Spleen (tissue), 11 donors: ENCODE data around the gene ALKBH4. TPM values are rescaled to one million over a fixed set of nuclear protein-coding genes. Genes with fewer than 3 reads are reported as not detected.
A peak's percentile ranks its signal among the peaks of the same experiment; 100 is the strongest.

Experiments
- DNase-seq: peaks from one replicate; pipeline ENCODE4 v3.0.0-alpha.2; 2020
- H3K27ac ChIP-seq, 8 donors: fragments of 200-600 bp; sonication (generic) in 7 of 8; 1 replicate in 4 of 8; 2 replicates in 4 of 8; pipeline versions ENCODE4 v1.5.0 to v1.8.0; 2016 to 2021; ENCODE audit warnings: inconsistent platforms in 4 of 8, mild to moderate bottlenecking in 4 of 8, moderate library complexity in 1 of 8
- H3K27me3 ChIP-seq, 7 donors: fragments of 200-600 bp; sonication (generic) in 6 of 7; replicated peaks in 1 of 7; 1 replicate in 4 of 7; 2 replicates in 3 of 7; pipeline versions ENCODE4 v1.5.0 to v1.8.0; 2016 to 2021; ENCODE audit warnings: inconsistent platforms in 3 of 7, mild to moderate bottlenecking in 1 of 7
- H3K36me3 ChIP-seq, 6 donors: fragments of 200-600 bp; sonication (generic) in 5 of 6; 1 replicate in 4 of 6; 2 replicates in 2 of 6; pipeline versions ENCODE4 v1.5.0 to v1.8.0; 2016 to 2021; ENCODE audit warnings: inconsistent platforms in 2 of 6
- H3K4me1 ChIP-seq, 6 donors: fragments of 200-600 bp; sonication (generic) in 5 of 6; 1 replicate in 3 of 6; 2 replicates in 3 of 6; pipeline versions ENCODE4 v1.5.0 to v1.8.0; 2016 to 2021; ENCODE audit warnings: inconsistent platforms in 3 of 6
- H3K4me3 ChIP-seq, 8 donors: fragments of 200-600 bp; sonication (generic) in 7 of 8; 1 replicate in 4 of 8; 2 replicates in 4 of 8; pipeline versions ENCODE4 v1.5.0 to v1.8.0; 2016 to 2021; ENCODE audit warnings: inconsistent platforms in 4 of 8, mild to moderate bottlenecking in 4 of 8, moderate library complexity in 2 of 8
- H3K9me3 ChIP-seq, 8 donors: fragments of 200-600 bp; sonication (generic) in 7 of 8; 1 replicate in 4 of 8; 2 replicates in 4 of 8; pipeline versions ENCODE4 v1.5.0 to v1.8.0; 2016 to 2021; ENCODE audit warnings: inconsistent platforms in 4 of 8
- POLR2A ChIP-seq, 3 donors: fragments of 450-650 bp; IDR thresholded peaks; one replicate each; pipeline ENCODE4 v1.5.1; 2017; ENCODE audit warnings: antibody characterized with exemption in 3 of 3, mild to moderate bottlenecking in 1 of 3
- POLR2AphosphoS5 ChIP-seq, 3 donors: sonication (generic); formaldehyde crosslinking; IDR thresholded peaks; one replicate each; pipeline ENCODE4 v1.5.1; 2017; ENCODE audit warnings: antibody characterized with exemption in 3 of 3
- WGBS, 5 donors: extraction: QIAGEN DNeasy Blood & Tissue Kit in 3 of 5; methylation state at CpG; one replicate each; pipeline versions ENCODE4 v1.1.5 to v1.1.7; 2013 to 2018; 5-methylcytosine and 5-hydroxymethylcytosine counted together
- intact Hi-C: fragments of 100-400 bp; cut with DNase I; formaldehyde crosslinking; loops from one replicate; pipeline ENCODE4 v1.15.0; 2023; ENCODE audit warnings: low total_unique reads
- polyA plus RNA-seq, 3 donors: library from polyadenylated mRNA; stranded (reverse); fragments of 200-250 nt; gene quantifications; one replicate each; pipeline ENCODE4 v1.2.1, GENCODE V29; 2013
- total RNA-seq, 7 donors: library from RNA; depleted of rRNA in 3 of 7; stranded (reverse); fragments of >200 nt in 3 of 7; fragmentation: NEBNext Ultra II Directional in 4 of 7; extraction: Animal tissue kit (Norgen Biotek cat#: 25700) in 4 of 7; gene quantifications; one replicate each; pipeline versions ENCODE4 v1.1.0 to v1.2.1, GENCODE V29; 2016 to 2021
- TF ChIP-seq, protein P1 (sequence below), 11 experiments: fragments of 200-600 bp in 7 of 11; fragments of 450-650 bp in 4 of 11; sonication (generic) in 4 of 11; IDR thresholded peaks in 8 of 11; conservative IDR thresholded peaks in 3 of 11; 1 replicate in 7 of 11; 2 replicates in 4 of 11; pipeline versions ENCODE4 v1.4.0 to v1.8.0; 2016 to 2021; ENCODE audit warnings: antibody characterized with exemption in 11 of 11, inconsistent platforms in 4 of 11, mild to moderate bottlenecking in 1 of 11
- donor health status: healthy with polysubstance abuse.
- donor health status: DM: no; HTN: no; CAD: no; lungs with moderate emphysema.
- donor health status: DM: no; HTN: no; CAD: no.
- donor health status: Bipolar disorder and iron deficiency.
- donor health status: healthy.
- donor health status: DM: no; HTN: no; CAD: no.
- donor health status: DM: yes; HTN: yes; CAD: no.

ALKBH4 gene
- total and polyA plus RNA-seq, 10 donors = 9.0 to 15.1 (median 10.6) TPM

- H3K27me3 ChIP-seq = no peaks in the 10 kb centered on the region
- peaks cover 0 to 27% (median 16%) of the 10 kb centered on the region in 6 donors for H3K36me3 ChIP-seq
- peak overlapping the region; percentile 53 to 90 (median 84) for H3K27ac ChIP-seq
- H3K4me1 ChIP-seq = peaks cover 12 to 82% (median 34%) of the 10 kb centered on the region in 6 donors
- intact Hi-C loops = no loop called here
- H3K9me3 ChIP-seq = no peaks in the 10 kb centered on the region
- H3K4me3 ChIP-seq = peak overlapping the region; percentile 92 to 98 (median 94)
- no peak for TF ChIP-seq POLR2AphosphoS5 (IDR thresholded peaks at IDR 0.05)
- TF ChIP-seq, protein P1, sequence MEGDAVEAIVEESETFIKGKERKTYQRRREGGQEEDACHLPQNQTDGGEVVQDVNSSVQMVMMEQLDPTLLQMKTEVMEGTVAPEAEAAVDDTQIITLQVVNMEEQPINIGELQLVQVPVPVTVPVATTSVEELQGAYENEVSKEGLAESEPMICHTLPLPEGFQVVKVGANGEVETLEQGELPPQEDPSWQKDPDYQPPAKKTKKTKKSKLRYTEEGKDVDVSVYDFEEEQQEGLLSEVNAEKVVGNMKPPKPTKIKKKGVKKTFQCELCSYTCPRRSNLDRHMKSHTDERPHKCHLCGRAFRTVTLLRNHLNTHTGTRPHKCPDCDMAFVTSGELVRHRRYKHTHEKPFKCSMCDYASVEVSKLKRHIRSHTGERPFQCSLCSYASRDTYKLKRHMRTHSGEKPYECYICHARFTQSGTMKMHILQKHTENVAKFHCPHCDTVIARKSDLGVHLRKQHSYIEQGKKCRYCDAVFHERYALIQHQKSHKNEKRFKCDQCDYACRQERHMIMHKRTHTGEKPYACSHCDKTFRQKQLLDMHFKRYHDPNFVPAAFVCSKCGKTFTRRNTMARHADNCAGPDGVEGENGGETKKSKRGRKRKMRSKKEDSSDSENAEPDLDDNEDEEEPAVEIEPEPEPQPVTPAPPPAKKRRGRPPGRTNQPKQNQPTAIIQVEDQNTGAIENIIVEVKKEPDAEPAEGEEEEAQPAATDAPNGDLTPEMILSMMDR (IDR thresholded peaks at IDR 0.05 in 8 of 11, conservative IDR thresholded peaks at IDR 0.05 in 3 of 11) = no peak
- TF ChIP-seq POLR2A (IDR thresholded peaks at IDR 0.05) = no peak
- 16 to 19% (median 17%) methylated on average over 24 of the region's 24 CpGs for WGBS, 5 donors
- DNase-seq = peak; percentile 74
Measured at GRCh38 chr7:102463841-102464576, 654 bp downstream of the ALKBH4 start.

- 74 to 86% (median 79%) methylated on average over 8 of the region's 8 CpGs for WGBS, 5 donors
- intact Hi-C loops = no loop called here
Measured at GRCh38 chr7:102460467-102460866, 4.2 kb downstream of the ALKBH4 start.

DNA sequence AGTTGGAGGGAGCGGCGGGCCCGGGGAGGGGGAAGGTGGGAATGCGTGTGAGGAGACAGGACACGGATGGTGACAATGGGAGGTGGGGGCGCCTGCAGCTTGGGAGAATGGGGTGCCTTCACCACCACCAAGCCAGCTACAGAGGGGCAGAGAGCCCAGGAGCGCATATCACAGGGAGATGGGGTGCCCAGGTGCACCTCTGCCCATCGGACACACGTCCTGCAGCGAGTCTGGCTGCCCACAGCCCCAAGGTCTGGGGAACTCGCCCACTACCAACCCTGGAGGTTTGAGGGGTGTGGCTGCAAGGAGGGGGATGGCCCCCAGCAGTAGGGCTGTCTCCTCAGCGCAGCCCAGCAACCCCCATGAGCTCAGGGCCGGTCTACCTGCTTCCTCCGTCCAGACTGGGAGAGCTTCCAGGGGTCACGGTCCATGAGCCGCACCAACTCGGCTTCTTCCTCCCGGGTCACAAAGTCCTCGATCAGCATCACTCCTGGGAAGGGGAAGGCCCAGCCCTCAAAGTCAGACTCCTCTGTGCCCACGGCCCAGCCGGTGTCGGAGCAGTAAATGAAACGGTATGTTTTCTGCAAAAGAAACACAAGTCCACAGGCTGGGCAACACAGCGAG lies 5.3 kb downstream of the ALKBH4 start:
- TF ChIP-seq POLR2AphosphoS5 (IDR thresholded peaks at IDR 0.05) = peak in 2 of 3 donors; percentile 11 to 54
- TF ChIP-seq POLR2A (IDR thresholded peaks at IDR 0.05) = no peak
- TF ChIP-seq, protein P1 (IDR thresholded peaks at IDR 0.05 in 8 of 11, conservative IDR thresholded peaks at IDR 0.05 in 3 of 11) = no peak
- WGBS, 5 donors = 88 to 95% (median 92%) methylated on average over 18 to 24 of the region's 24 CpGs
- no peak for DNase-seq
- Histone ChIP-seq H3K27me3 (no peaks in the 10 kb centered on the region), H3K4me3 (no peak overlapping the region), H3K4me1 (peaks cover 3 to 41% (median 15%) of the 10 kb centered on the region in 6 donors), H3K9me3 (no peaks in the 10 kb centered on the region), H3K27ac (no peak overlapping the region), H3K36me3 (peaks cover 0 to 53% (median 42%) of the 10 kb centered on the region in 6 donors)
- intact Hi-C loops = loop anchor here (5.0 kb wide), 1 partner anchor 52 kb away; no protein-coding TSS in a partner anchor

More at GRCh38 chr7:102460467-102460866, 4.2 kb downstream of the ALKBH4 start:
- peak overlapping the region in 1 of 8 donors; percentile 5 for H3K27ac ChIP-seq
- peaks cover 0 to 44% (median 39%) of the 10 kb centered on the region in 6 donors for H3K36me3 ChIP-seq
- no peaks in the 10 kb centered on the region for H3K9me3 ChIP-seq
- TF ChIP-seq POLR2AphosphoS5 (IDR thresholded peaks at IDR 0.05) = no peak
- no peak for TF ChIP-seq POLR2A (IDR thresholded peaks at IDR 0.05)
- TF ChIP-seq, protein P1 (IDR thresholded peaks at IDR 0.05 in 8 of 11, conservative IDR thresholded peaks at IDR 0.05 in 3 of 11) = no peak
- no peaks in the 10 kb centered on the region for H3K27me3 ChIP-seq
- H3K4me3 ChIP-seq = no peak overlapping the region
- no peak for DNase-seq
- peaks cover 6 to 48% (median 18%) of the 10 kb centered on the region in 6 donors for H3K4me1 ChIP-seq
